ENCODE results near the gene HECTD3.

GRCh38 chr1:45035631-45036301 lies 24.6 kb upstream of the HECTD3 start:
- TF ChIP-seq CTCF (IDR thresholded peaks at IDR 0.05) (no peak), POLR2A (IDR thresholded peaks at IDR 0.05) (no peak)

Measured in testis (tissue), 2 donors.